GM21825 (cell line): ENCODE measurements around the gene HGD.
A peak's percentile ranks its signal among the peaks of the same experiment; 100 is the strongest.
"Not testable (repeated sequence)": the region's sequence is repeated elsewhere in the genome, so short reads cannot be mapped to it uniquely, and the experiment has no call there.

Experiments
- ATAC-seq: cut with Tn5 transposase; IDR thresholded peaks from one replicate; pipeline ENCODE4 v1.9.1; 2021; ENCODE audit warnings: mild to moderate bottlenecking, moderate library complexity; ENCODE audit not compliant: unreplicated experiment

The HGD gene

GRCh38 chr3:120640231-120640630 is 41.8 kb downstream of the HGD start:
- no peak for ATAC-seq

GRCh38 chr3:120638820-120639219 is 43.2 kb downstream of the HGD start:
- ATAC-seq: not testable (repeated sequence)

- ATAC-seq: no peak
Measured at GRCh38 chr3:120637851-120638559, 44.0 kb downstream of the HGD start.

- no peak for ATAC-seq
Measured at GRCh38 chr3:120636795-120637401, 45.1 kb downstream of the HGD start.

- no peak for ATAC-seq
Measured at GRCh38 chr3:120634539-120634938, 47.5 kb downstream of the HGD start.

GRCh38 chr3:120625159-120625586 is 56.9 kb downstream of the HGD start:
- no peak for ATAC-seq

- ATAC-seq: no peak
Measured at GRCh38 chr3:120623727-120624093, 58.3 kb downstream of the HGD start.

- no peak for ATAC-seq
Measured at GRCh38 chr3:120622870-120623726, 58.9 kb downstream of the HGD start.

GRCh38 chr3:120622457-120622856 is 59.6 kb downstream of the HGD start:
- ATAC-seq: no peak

- not testable (repeated sequence) for ATAC-seq
Measured at GRCh38 chr3:120616745-120617144, 65.3 kb downstream of the HGD start.

GRCh38 chr3:120615847-120616609 is 66.0 kb downstream of the HGD start:
- no peak for ATAC-seq

GRCh38 chr3:120614765-120615164 is 67.3 kb downstream of the HGD start:
- ATAC-seq: no peak

- no peak for ATAC-seq
Measured at GRCh38 chr3:120608506-120608905, 73.5 kb downstream of the HGD start.

GRCh38 chr3:120604784-120605183 is 77.3 kb downstream of the HGD start:
- no peak for ATAC-seq

GRCh38 chr3:120604382-120604781 is 77.7 kb downstream of the HGD start:
- ATAC-seq: no peak

- ATAC-seq: no peak
Measured at GRCh38 chr3:120602682-120603081, 79.4 kb downstream of the HGD start.

GRCh38 chr3:120601554-120601953 is 80.5 kb downstream of the HGD start:
- ATAC-seq: no peak

GRCh38 chr3:120599211-120599610 is 82.8 kb downstream of the HGD start:
- no peak for ATAC-seq

GRCh38 chr3:120597445-120598049 is 84.5 kb downstream of the HGD start:
- ATAC-seq: peak; percentile 42

- no peak for ATAC-seq
Measured at GRCh38 chr3:120596853-120597223, 85.2 kb downstream of the HGD start.
